Neutrophil (primary cell): ENCODE measurements around the gene NUP205.

ENCODE experiments used
- H3K27ac ChIP-seq: fragments of 200-600 bp; sonication (generic); 2 replicates; pipeline ENCODE4 v1.5.1; 2016; ENCODE audit warnings: mild to moderate bottlenecking, moderate library complexity
- H3K27me3 ChIP-seq: fragments of 200-600 bp; sonication (generic); 2 replicates; pipeline ENCODE4 v1.6.0; 2016; ENCODE audit warnings: mild to moderate bottlenecking
- H3K36me3 ChIP-seq: fragments of 200-600 bp; sonication (generic); 2 replicates; pipeline ENCODE4 v1.5.1; 2017
- H3K4me1 ChIP-seq, 2 experiments: fragments of 200-600 bp in 1 of 2; sonication (generic) in 1 of 2; 1 replicate in 1 of 2; 2 replicates in 1 of 2; pipeline versions ENCODE4 v1.5.1 to v1.6.1; 2013 to 2016; ENCODE audit warnings: low read depth in 1 of 2, low read length in 1 of 2, mild to moderate bottlenecking in 1 of 2, moderate library complexity in 1 of 2; ENCODE audit not compliant: control insufficient read depth in 1 of 2, insufficient read depth in 1 of 2
- H3K4me3 ChIP-seq, 2 experiments: fragments of 200-600 bp in 1 of 2; sonication (generic) in 1 of 2; 1 replicate in 1 of 2; 2 replicates in 1 of 2; pipeline ENCODE4 v1.5.1; 2013 to 2016; ENCODE audit warnings: low read depth in 1 of 2, low read length in 1 of 2, mild to moderate bottlenecking in 1 of 2, moderate library complexity in 1 of 2
- H3K9me3 ChIP-seq: fragments of 200-600 bp; sonication (generic); 2 replicates; pipeline ENCODE4 v1.5.1; 2016
- CTCF ChIP-seq: fragments of 200-600 bp; sonication (generic); IDR thresholded peaks from 2 replicates; pipeline ENCODE4 v1.5.1; 2016; ENCODE audit warnings: antibody characterized with exemption

Gene NUP205

GRCh38 chr7:135645296-135645904 lies 87.7 kb downstream of the NUP205 start:
- no peaks in the 10 kb centered on the region for H3K4me1 ChIP-seq
- H3K27me3 ChIP-seq = no peaks in the 10 kb centered on the region
- no peak overlapping the region for H3K4me3 ChIP-seq
- TF ChIP-seq CTCF = no peak
- peaks cover 35% of the 10 kb centered on the region for H3K36me3 ChIP-seq
- H3K9me3 ChIP-seq = no peaks in the 10 kb centered on the region
- no peak overlapping the region for H3K27ac ChIP-seq

- no peaks in the 10 kb centered on the region for H3K4me1 ChIP-seq
- peaks cover 24% of the 10 kb centered on the region for H3K36me3 ChIP-seq
- H3K4me3 ChIP-seq = no peak overlapping the region
- no peaks in the 10 kb centered on the region for H3K9me3 ChIP-seq
- no peak for TF ChIP-seq CTCF
- H3K27me3 ChIP-seq = no peaks in the 10 kb centered on the region
- H3K27ac ChIP-seq = no peak overlapping the region
Measured at GRCh38 chr7:135647755-135648154, 90.0 kb downstream of the NUP205 start.

GRCh38 chr7:135648235-135648634 lies 90.5 kb downstream of the NUP205 start:
- H3K27me3 ChIP-seq = no peaks in the 10 kb centered on the region
- H3K9me3 ChIP-seq = no peaks in the 10 kb centered on the region
- H3K4me3 ChIP-seq = no peak overlapping the region
- no peak overlapping the region for H3K27ac ChIP-seq
- no peak for TF ChIP-seq CTCF
- no peaks in the 10 kb centered on the region for H3K4me1 ChIP-seq
- peaks cover 21% of the 10 kb centered on the region for H3K36me3 ChIP-seq

GRCh38 chr7:135650831-135651573 lies 93.3 kb downstream of the NUP205 start:
- no peak overlapping the region for H3K4me3 ChIP-seq
- H3K4me1 ChIP-seq = no peaks in the 10 kb centered on the region
- no peaks in the 10 kb centered on the region for H3K9me3 ChIP-seq
- H3K36me3 ChIP-seq = peaks cover 10% of the 10 kb centered on the region
- TF ChIP-seq CTCF = no peak
- H3K27ac ChIP-seq = no peak overlapping the region
- H3K27me3 ChIP-seq = no peaks in the 10 kb centered on the region

GRCh38 chr7:135653340-135654080 lies 95.8 kb downstream of the NUP205 start:
- no peak overlapping the region for H3K27ac ChIP-seq
- no peak for TF ChIP-seq CTCF
- H3K4me1 ChIP-seq = no peaks in the 10 kb centered on the region
- no peak overlapping the region for H3K4me3 ChIP-seq
- peaks cover 2% of the 10 kb centered on the region for H3K36me3 ChIP-seq
- no peaks in the 10 kb centered on the region for H3K27me3 ChIP-seq
- no peaks in the 10 kb centered on the region for H3K9me3 ChIP-seq
